Measurements from ENCODE around the gene GRID2. TPM values are rescaled to one million over a fixed set of nuclear protein-coding genes. Genes with fewer than 3 reads are reported as not detected.

GRID2 gene
- total and polyA plus RNA-seq, 10 of the 15 experiments (the other 5 are each of a cell fraction or from before 2014, with no cell fraction given): not detected

DNA sequence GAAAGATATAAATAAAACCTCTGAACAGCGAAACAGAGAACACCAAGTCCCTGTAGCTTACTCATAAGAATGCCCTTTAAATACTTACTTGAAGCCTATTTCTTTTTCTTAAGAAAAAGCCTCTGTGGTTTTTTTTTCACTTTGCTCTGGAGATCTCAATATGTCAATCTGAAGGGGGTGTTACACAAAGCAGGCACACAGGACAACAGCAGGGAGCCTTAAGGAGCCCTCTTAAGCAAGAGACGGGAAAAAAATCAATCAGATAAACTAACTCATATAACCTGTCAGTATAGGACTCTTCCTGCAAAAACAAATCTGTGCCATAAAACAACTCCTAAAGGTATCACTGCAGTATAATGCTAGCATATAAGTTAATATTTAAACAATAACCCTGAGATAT is 913.7 kb downstream of the GRID2 start:
- POLR2A ChIA-PET: no interaction called here
- intact Hi-C loops (cut with micrococcal nuclease; ENCODE audit: unreplicated experiment): no loop called here
- DNase-seq (ENCODE audit: low read depth, low spot score) (no peak), FAIRE-seq (no peak), ATAC-seq (no peak)
- Histone ChIP-seq H3K27ac (ENCODE audit: control insufficient read depth, insufficient read depth) (no peak overlapping the region), H2AFZ (ENCODE audit: control insufficient read depth, low read depth, low read length) (no peak overlapping the region), H3K79me2 (ENCODE audit: control insufficient read depth, insufficient read depth, low read length) (no peaks in the 10 kb centered on the region), H3K36me3 (ENCODE audit: control insufficient read depth in 2 of 2, insufficient read depth in 2 of 2, low read length in 1 of 2) (no peaks in the 10 kb centered on the region), H3K4me2 (ENCODE audit: control insufficient read depth, insufficient read depth) (no peak overlapping the region), H3K4me3 (no peak overlapping the region), H4K20me1 (ENCODE audit: control insufficient read depth, insufficient read depth) (no peaks in the 10 kb centered on the region), H3K27me3 (replicated peaks in 1 of 2; ENCODE audit: control insufficient read depth in 2 of 2, insufficient read depth in 2 of 2, low read length in 1 of 2) (no peaks in the 10 kb centered on the region), H3K9me3 (replicated peaks; ENCODE audit: control insufficient read depth, insufficient read depth, low read length) (no peaks in the 10 kb centered on the region), H3K4me1 (ENCODE audit: control insufficient read depth, insufficient read depth, low read length) (no peaks in the 10 kb centered on the region), H3K9ac (ENCODE audit: control insufficient read depth, insufficient read depth, low read length) (no peak overlapping the region)
- in situ Hi-C loops (cut with MboI): no loop called here
- WGBS (ENCODE audit: insufficient coverage, insufficient replicate concordance, low lambda C conversion rate, missing lambda C conversion rate): 0% methylated on average over 2 of the region's 2 CpGs
- no TSS peak for BruUV-seq (replicated peaks)
- CTCF ChIA-PET: no interaction called here
- SMC1A ChIA-PET (ENCODE audit: uncharacterized antibody, unreplicated experiment): interaction anchor here (0.7 to 1.3 kb wide), 2 partner anchors 34 to 53 kb away, joined by 3 read pairs; no protein-coding TSS in a partner anchor
- TF ChIP-seq SMARCA5 (IDR thresholded peaks at IDR 0.05): no peak
- no peak for TF ChIP-seq ZNF207 (IDR thresholded peaks at IDR 0.05; ENCODE audit: borderline replicate concordance)
- no peak for TF ChIP-seq EED (IDR thresholded peaks at IDR 0.05; ENCODE audit: low read depth)
- TF ChIP-seq MTA3 (IDR thresholded peaks at IDR 0.05; ENCODE audit: borderline replicate concordance, low read length): no peak
- TF ChIP-seq, protein P1, sequence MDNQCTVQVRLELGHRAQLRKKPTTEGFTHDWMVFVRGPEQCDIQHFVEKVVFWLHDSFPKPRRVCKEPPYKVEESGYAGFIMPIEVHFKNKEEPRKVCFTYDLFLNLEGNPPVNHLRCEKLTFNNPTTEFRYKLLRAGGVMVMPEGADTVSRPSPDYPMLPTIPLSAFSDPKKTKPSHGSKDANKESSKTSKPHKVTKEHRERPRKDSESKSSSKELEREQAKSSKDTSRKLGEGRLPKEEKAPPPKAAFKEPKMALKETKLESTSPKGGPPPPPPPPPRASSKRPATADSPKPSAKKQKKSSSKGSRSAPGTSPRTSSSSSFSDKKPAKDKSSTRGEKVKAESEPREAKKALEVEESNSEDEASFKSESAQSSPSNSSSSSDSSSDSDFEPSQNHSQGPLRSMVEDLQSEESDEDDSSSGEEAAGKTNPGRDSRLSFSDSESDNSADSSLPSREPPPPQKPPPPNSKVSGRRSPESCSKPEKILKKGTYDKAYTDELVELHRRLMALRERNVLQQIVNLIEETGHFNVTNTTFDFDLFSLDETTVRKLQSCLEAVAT (IDR thresholded peaks at IDR 0.05): no peak
- no peak for TF ChIP-seq RBBP5 (conservative IDR thresholded peaks at IDR 0.05)
- TF ChIP-seq, protein P2, sequence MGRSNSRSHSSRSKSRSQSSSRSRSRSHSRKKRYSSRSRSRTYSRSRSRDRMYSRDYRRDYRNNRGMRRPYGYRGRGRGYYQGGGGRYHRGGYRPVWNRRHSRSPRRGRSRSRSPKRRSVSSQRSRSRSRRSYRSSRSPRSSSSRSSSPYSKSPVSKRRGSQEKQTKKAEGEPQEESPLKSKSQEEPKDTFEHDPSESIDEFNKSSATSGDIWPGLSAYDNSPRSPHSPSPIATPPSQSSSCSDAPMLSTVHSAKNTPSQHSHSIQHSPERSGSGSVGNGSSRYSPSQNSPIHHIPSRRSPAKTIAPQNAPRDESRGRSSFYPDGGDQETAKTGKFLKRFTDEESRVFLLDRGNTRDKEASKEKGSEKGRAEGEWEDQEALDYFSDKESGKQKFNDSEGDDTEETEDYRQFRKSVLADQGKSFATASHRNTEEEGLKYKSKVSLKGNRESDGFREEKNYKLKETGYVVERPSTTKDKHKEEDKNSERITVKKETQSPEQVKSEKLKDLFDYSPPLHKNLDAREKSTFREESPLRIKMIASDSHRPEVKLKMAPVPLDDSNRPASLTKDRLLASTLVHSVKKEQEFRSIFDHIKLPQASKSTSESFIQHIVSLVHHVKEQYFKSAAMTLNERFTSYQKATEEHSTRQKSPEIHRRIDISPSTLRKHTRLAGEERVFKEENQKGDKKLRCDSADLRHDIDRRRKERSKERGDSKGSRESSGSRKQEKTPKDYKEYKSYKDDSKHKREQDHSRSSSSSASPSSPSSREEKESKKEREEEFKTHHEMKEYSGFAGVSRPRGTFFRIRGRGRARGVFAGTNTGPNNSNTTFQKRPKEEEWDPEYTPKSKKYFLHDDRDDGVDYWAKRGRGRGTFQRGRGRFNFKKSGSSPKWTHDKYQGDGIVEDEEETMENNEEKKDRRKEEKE (IDR thresholded peaks at IDR 0.05): no peak
- TF ChIP-seq, protein P3, sequence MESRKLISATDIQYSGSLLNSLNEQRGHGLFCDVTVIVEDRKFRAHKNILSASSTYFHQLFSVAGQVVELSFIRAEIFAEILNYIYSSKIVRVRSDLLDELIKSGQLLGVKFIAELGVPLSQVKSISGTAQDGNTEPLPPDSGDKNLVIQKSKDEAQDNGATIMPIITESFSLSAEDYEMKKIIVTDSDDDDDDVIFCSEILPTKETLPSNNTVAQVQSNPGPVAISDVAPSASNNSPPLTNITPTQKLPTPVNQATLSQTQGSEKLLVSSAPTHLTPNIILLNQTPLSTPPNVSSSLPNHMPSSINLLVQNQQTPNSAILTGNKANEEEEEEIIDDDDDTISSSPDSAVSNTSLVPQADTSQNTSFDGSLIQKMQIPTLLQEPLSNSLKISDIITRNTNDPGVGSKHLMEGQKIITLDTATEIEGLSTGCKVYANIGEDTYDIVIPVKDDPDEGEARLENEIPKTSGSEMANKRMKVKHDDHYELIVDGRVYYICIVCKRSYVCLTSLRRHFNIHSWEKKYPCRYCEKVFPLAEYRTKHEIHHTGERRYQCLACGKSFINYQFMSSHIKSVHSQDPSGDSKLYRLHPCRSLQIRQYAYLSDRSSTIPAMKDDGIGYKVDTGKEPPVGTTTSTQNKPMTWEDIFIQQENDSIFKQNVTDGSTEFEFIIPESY (IDR thresholded peaks at IDR 0.05): no peak
- TF ChIP-seq ZNF24 (IDR thresholded peaks at IDR 0.05): no peak
- RAD21 ChIA-PET (ENCODE audit: unreplicated experiment): interaction anchor here (0.7 kb wide), 1 partner anchor 75 kb away, joined by 3 read pairs; no protein-coding TSS in a partner anchor

All from GM12878 (cell line).